ENCODE data around the gene PTPRD.

- TF ChIP-seq CTCF (IDR thresholded peaks at IDR 0.05) = no peak
- TF ChIP-seq POLR2A (IDR thresholded peaks at IDR 0.05) = no peak
These were observed 1076.3 kb downstream of the PTPRD start for GRCh38 chr9:9536523-9536922.
